MM.1S (cell line): ENCODE data around the gene RAMP1.
"Not testable (repeated sequence)": the region's sequence is repeated elsewhere in the genome, so short reads cannot be mapped to it uniquely, and the experiment has no call there.

Experiments used
- DNase-seq: peaks from one replicate; pipeline ENCODE4 v3.0.0-alpha.2; 2015
- H2AFZ ChIP-seq: fragments of 300-600 bp; sonication (generic); 2 replicates; pipeline ENCODE4 v1.6.0; 2016; ENCODE audit warnings: antibody characterized with exemption, low read length
- H3F3A ChIP-seq: fragments of 300-600 bp; sonication (generic); 2 replicates; pipeline ENCODE4 v1.6.1; 2016; ENCODE audit warnings: mild to moderate bottlenecking, antibody characterized with exemption, low read length, moderate library complexity, mixed read lengths; ENCODE audit not compliant: insufficient read depth
- H3K27ac ChIP-seq: fragments of 300-600 bp; sonication (generic); 2 replicates; pipeline ENCODE4 v1.5.1; 2016; ENCODE audit warnings: mild to moderate bottlenecking, low read length
- H3K27me3 ChIP-seq: fragments of 300-600 bp; sonication (generic); replicated peaks from 2 replicates; pipeline ENCODE4 v1.6.0; 2016; ENCODE audit warnings: low read length; ENCODE audit not compliant: insufficient read depth
- H3K36me3 ChIP-seq: fragments of 300-600 bp; sonication (generic); replicated peaks from 2 replicates; pipeline ENCODE4 v1.6.1; 2016; ENCODE audit warnings: mild to moderate bottlenecking, low read length, mixed read lengths; ENCODE audit not compliant: insufficient read depth
- H3K4me1 ChIP-seq: fragments of 300-600 bp; sonication (generic); 2 replicates; pipeline ENCODE4 v1.6.1; 2016; ENCODE audit warnings: low read length, mixed read lengths
- H3K4me2 ChIP-seq: fragments of 300-600 bp; sonication (generic); 2 replicates; pipeline ENCODE4 v1.6.0; 2016; ENCODE audit warnings: low read depth, low read length
- H3K4me3 ChIP-seq: fragments of 300-600 bp; sonication (generic); 2 replicates; pipeline ENCODE4 v1.5.1; 2016; ENCODE audit warnings: low read length, mixed read lengths
- H3K79me2 ChIP-seq: fragments of 300-600 bp; sonication (generic); 2 replicates; pipeline ENCODE4 v1.6.1; 2016; ENCODE audit warnings: mixed run types, low read length, mixed read lengths
- H3K9ac ChIP-seq: fragments of 300-600 bp; sonication (generic); 2 replicates; pipeline ENCODE4 v1.6.1; 2016; ENCODE audit warnings: low read length, mixed read lengths
- H3K9me2 ChIP-seq: fragments of 300-600 bp; sonication (generic); replicated peaks from 2 replicates; pipeline ENCODE4 v1.6.1; 2016; ENCODE audit warnings: mild to moderate bottlenecking, low read length, mixed read lengths; ENCODE audit not compliant: insufficient read depth
- H3K9me3 ChIP-seq: fragments of 300-600 bp; sonication (generic); replicated peaks from 2 replicates; pipeline ENCODE4 v1.6.1; 2016; ENCODE audit warnings: mild to moderate bottlenecking, low read length, mixed read lengths; ENCODE audit not compliant: insufficient read depth
- H4K20me1 ChIP-seq: fragments of 300-600 bp; sonication (generic); 2 replicates; pipeline ENCODE4 v1.6.1; 2016; ENCODE audit warnings: mild to moderate bottlenecking, low read length, moderate library complexity, mixed read lengths; ENCODE audit not compliant: insufficient read depth
- CTCF ChIP-seq: fragments of 300-600 bp; sonication (generic); IDR thresholded peaks from 2 replicates; pipeline ENCODE4 v1.5.1; 2016; ENCODE audit warnings: antibody characterized with exemption, low read length, mixed read lengths
- EZH2 ChIP-seq: fragments of 300-600 bp; sonication (generic); optimal IDR thresholded peaks from 2 replicates; pipeline ENCODE3; 2017; ENCODE audit warnings: low read depth, mild to moderate bottlenecking, antibody characterized with exemption, low read length, mixed read lengths
- EZH2phosphoT487 ChIP-seq: fragments of 300-600 bp; sonication (generic); IDR thresholded peaks from 2 replicates; pipeline ENCODE4 v1.6.1; 2018; ENCODE audit warnings: antibody characterized with exemption, low read length

The RAMP1 gene

GRCh38 chr2:237841051-237841450 is 18.4 kb upstream of the RAMP1 start:
- no peaks in the 10 kb centered on the region for H3K27me3 ChIP-seq
- no peak overlapping the region for H3K27ac ChIP-seq
- H3K79me2 ChIP-seq, result no peaks in the 10 kb centered on the region
- H3K9ac ChIP-seq, result no peak overlapping the region
- no peaks in the 10 kb centered on the region for H3K4me1 ChIP-seq
- TF ChIP-seq CTCF, result no peak
- TF ChIP-seq EZH2phosphoT487, result no peak
- no peak for TF ChIP-seq EZH2
- no peaks in the 10 kb centered on the region for H3F3A ChIP-seq
- no peaks in the 10 kb centered on the region for H3K36me3 ChIP-seq
- no peak for DNase-seq
- no peak overlapping the region for H3K4me2 ChIP-seq
- H4K20me1 ChIP-seq, result no peaks in the 10 kb centered on the region
- H3K9me2 ChIP-seq, result no peaks in the 10 kb centered on the region
- no peak overlapping the region for H2AFZ ChIP-seq
- no peak overlapping the region for H3K4me3 ChIP-seq
- no peaks in the 10 kb centered on the region for H3K9me3 ChIP-seq

GRCh38 chr2:237848940-237849339 is 10.5 kb upstream of the RAMP1 start:
- H3K9ac ChIP-seq, H3F3A ChIP-seq, H3K9me2 ChIP-seq, H3K4me3 ChIP-seq, H3K27ac ChIP-seq, H4K20me1 ChIP-seq, H3K9me3 ChIP-seq, H2AFZ ChIP-seq, DNase-seq, H3K79me2 ChIP-seq, H3K4me1 ChIP-seq, H3K36me3 ChIP-seq, H3K4me2 ChIP-seq, H3K27me3 ChIP-seq: not testable (repeated sequence)

DNA sequence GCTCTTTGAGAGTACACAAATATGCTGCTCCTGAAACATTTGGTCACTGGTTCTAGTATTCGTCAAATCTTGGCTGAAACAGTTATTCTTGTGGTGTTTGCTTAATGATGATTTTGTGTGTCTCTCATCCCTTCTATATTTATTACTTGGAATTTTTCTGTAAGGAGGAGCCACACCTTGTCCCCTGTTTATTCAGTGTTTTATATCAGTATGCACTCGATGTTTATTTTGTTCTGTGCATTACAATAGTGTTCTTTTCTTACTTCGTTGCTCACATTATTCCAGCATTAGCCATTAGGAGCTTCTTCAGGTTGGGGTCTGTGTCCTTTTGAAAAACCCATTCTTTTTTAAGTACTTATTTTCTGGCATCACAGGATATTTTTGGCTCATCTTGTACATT is 5.1 kb upstream of the RAMP1 start:
- H3K4me1 ChIP-seq, result no peaks in the 10 kb centered on the region
- no peaks in the 10 kb centered on the region for H3K9me3 ChIP-seq
- H3K9me2 ChIP-seq, result no peaks in the 10 kb centered on the region
- no peak overlapping the region for H3K27ac ChIP-seq
- H3K36me3 ChIP-seq, result no peaks in the 10 kb centered on the region
- no peaks in the 10 kb centered on the region for H4K20me1 ChIP-seq
- H3K4me3 ChIP-seq, result no peak overlapping the region
- 0 out of 2 replicates have a peak, but pooled peaks cover 3% of the 10 kb centered on the region for H3K27me3 ChIP-seq
- no peaks in the 10 kb centered on the region for H3F3A ChIP-seq
- no peak overlapping the region for H3K4me2 ChIP-seq
- no peaks in the 10 kb centered on the region for H3K79me2 ChIP-seq
- no peak overlapping the region for H2AFZ ChIP-seq
- no peak overlapping the region for H3K9ac ChIP-seq
- no peak for TF ChIP-seq EZH2phosphoT487
- no peak for TF ChIP-seq CTCF
- no peak for TF ChIP-seq EZH2
- no peak for DNase-seq

- no peak overlapping the region for H3K4me2 ChIP-seq
- H3K4me3 ChIP-seq, result no peak overlapping the region
- no peaks in the 10 kb centered on the region for H3K4me1 ChIP-seq
- H3K9me2 ChIP-seq, result no peaks in the 10 kb centered on the region
- no peak overlapping the region for H3K9ac ChIP-seq
- no peaks in the 10 kb centered on the region for H3K79me2 ChIP-seq
- no peaks in the 10 kb centered on the region for H3K36me3 ChIP-seq
- no peaks in the 10 kb centered on the region for H4K20me1 ChIP-seq
- no peak overlapping the region for H2AFZ ChIP-seq
- H3K9me3 ChIP-seq, result no peaks in the 10 kb centered on the region
- DNase-seq, result no peak
- H3K27me3 ChIP-seq, result peaks cover 18% of the 10 kb centered on the region
- no peak overlapping the region for H3K27ac ChIP-seq
- TF ChIP-seq EZH2phosphoT487 (no peak), CTCF (no peak), EZH2 (no peak)
- no peaks in the 10 kb centered on the region for H3F3A ChIP-seq
Measured at GRCh38 chr2:237857791-237858190, 1.6 kb upstream of the RAMP1 start.
